GM12878 (cell line): ENCODE measurements around the gene TCF7. TPM values are rescaled to one million over a fixed set of nuclear protein-coding genes. Genes with fewer than 3 reads are reported as not detected.

Experiments used
- ATAC-seq: fragments of 200-7000 bp; cut with Tn5 transposase; 3 replicates; pipeline ENCODE4 v1.9.1; 2020; ENCODE audit warnings: mild to moderate bottlenecking, moderate library complexity
- BruUV-seq: library from RNA; stranded (reverse); fragments of 400-500 nt; replicated peaks from 2 replicates; lab custom pipeline; 2021; lab: Mats Ljungman, UMichigan
- CTCF ChIA-PET: fragments of 300-600 bp; sonication (Branson Sonifier 250); formaldehyde crosslinking; extraction: SDS; loops from one replicate; lab custom pipeline; 2021; ENCODE audit warnings: inconsistent platforms; lab: Yijun Ruan, JAX
- POLR2A ChIA-PET: fragments of 350-600 bp; formaldehyde crosslinking; extraction: SDS; loops from one replicate; lab custom pipeline; 2021; ENCODE audit warnings: inconsistent platforms; lab: Charles Lee
- RAD21 ChIA-PET: fragments of 300-600 bp; sonication (Branson Sonifier 250); formaldehyde crosslinking; loops from one replicate; lab custom pipeline; 2023; ENCODE audit warnings: antibody characterized with exemption; ENCODE audit not compliant: unreplicated experiment; lab: Charles Lee
- SMC1A ChIA-PET: fragments of 300-600 bp; sonication (Branson Sonifier 250); formaldehyde crosslinking; loops from one replicate; lab custom pipeline; 2023; ENCODE audit not compliant: unreplicated experiment, uncharacterized antibody; lab: Charles Lee
- DNase-seq: peaks from one replicate; pipeline ENCODE4 v3.0.0-alpha.2; 2011; ENCODE audit warnings: low read depth, low spot score
- FAIRE-seq: peaks from 3 replicates; lab custom pipeline; 2011; peaks lifted over from hg19 to GRCh38; lab: Jason Lieb, UNC
- H2AFZ ChIP-seq: 2 replicates; pipeline ENCODE4 v1.6.0; 2011; ENCODE audit warnings: low read depth, low read length, control low read depth; ENCODE audit not compliant: control insufficient read depth
- H3K27ac ChIP-seq: 2 replicates; pipeline ENCODE4 v1.5.1; 2011; ENCODE audit warnings: control low read depth; ENCODE audit not compliant: control insufficient read depth, insufficient read depth
- H3K27me3 ChIP-seq, 2 experiments: replicated peaks in 1 of 2; 2 replicates each; pipeline versions ENCODE4 v1.6.0 to v1.6.1; 2011; ENCODE audit warnings: low read length in 1 of 2; ENCODE audit not compliant: control insufficient read depth in 2 of 2, insufficient read depth in 2 of 2
- H3K36me3 ChIP-seq, 2 experiments: 2 replicates each; pipeline ENCODE4 v1.5.1; 2011; ENCODE audit warnings: low read length in 1 of 2; ENCODE audit not compliant: control insufficient read depth in 2 of 2, insufficient read depth in 2 of 2
- H3K4me1 ChIP-seq: 2 replicates; pipeline ENCODE4 v1.6.1; 2011; ENCODE audit warnings: mild to moderate bottlenecking, low read length, moderate library complexity, mixed read lengths; ENCODE audit not compliant: control insufficient read depth, insufficient read depth
- H3K4me2 ChIP-seq: 2 replicates; pipeline ENCODE4 v1.6.0; 2011; ENCODE audit warnings: control low read depth; ENCODE audit not compliant: control insufficient read depth, insufficient read depth
- H3K4me3 ChIP-seq: fragments of 200-600 bp; sonication (generic); 2 replicates; pipeline ENCODE4 v1.5.1; 2016
- H3K79me2 ChIP-seq: 2 replicates; pipeline ENCODE4 v1.6.0; 2011; ENCODE audit warnings: low read length; ENCODE audit not compliant: control insufficient read depth, insufficient read depth
- H3K9ac ChIP-seq: 2 replicates; pipeline ENCODE4 v1.8.0; 2011; ENCODE audit warnings: low read length, control low read depth, mixed read lengths; ENCODE audit not compliant: control insufficient read depth, insufficient read depth
- H3K9me3 ChIP-seq: replicated peaks from 3 replicates; pipeline ENCODE4 v1.5.1; 2011; ENCODE audit warnings: mild to moderate bottlenecking, low read length; ENCODE audit not compliant: control insufficient read depth, insufficient read depth
- H4K20me1 ChIP-seq: 2 replicates; pipeline ENCODE4 v1.6.0; 2011; ENCODE audit not compliant: control insufficient read depth, insufficient read depth
- CBX5 ChIP-seq: sonication (generic); IDR thresholded peaks from 2 replicates; pipeline ENCODE4 v1.6.1; 2016; ENCODE audit warnings: low read depth, moderate library complexity, mild to moderate bottlenecking, inconsistent platforms
- NR2C2 ChIP-seq: IDR thresholded peaks from 2 replicates; pipeline ENCODE4 v1.6.1; 2011; ENCODE audit warnings: borderline replicate concordance, low read depth; ENCODE audit not compliant: control insufficient read depth, insufficient read length
- POLR2AphosphoS5 ChIP-seq: IDR thresholded peaks from 2 replicates; pipeline ENCODE4 v1.6.1; 2011; ENCODE audit warnings: mild to moderate bottlenecking, low read length, inconsistent platforms
- RAD21 ChIP-seq: IDR thresholded peaks from 2 replicates; pipeline ENCODE4 v1.6.1; 2011; ENCODE audit warnings: mild to moderate bottlenecking, low read depth, low read length, moderate library complexity; ENCODE audit not compliant: insufficient read depth
- RELA ChIP-seq: fragments of 450-650 bp; IDR thresholded peaks from 2 replicates; pipeline ENCODE4 v1.8.0; 2014; ENCODE audit warnings: borderline replicate concordance; ENCODE audit not compliant: partially characterized antibody
- SMC3 ChIP-seq: IDR thresholded peaks from 2 replicates; pipeline ENCODE4 v1.6.1; 2011; ENCODE audit warnings: low read length, improper control_type of control experiment, borderline replicate concordance
- SP1 ChIP-seq: IDR thresholded peaks from one replicate; pipeline ENCODE4 v1.6.1; 2011; ENCODE audit warnings: low read depth, low read length
- ZBED1 ChIP-seq: IDR thresholded peaks from 2 replicates; pipeline ENCODE4 v1.6.1; 2016; ENCODE audit warnings: borderline replicate concordance
- WGBS: methylation state at CpG from one replicate; pipeline ENCODE4 v1.1.6; 2016; ENCODE audit warnings: low lambda C conversion rate; ENCODE audit not compliant: insufficient replicate concordance, insufficient coverage; ENCODE audit errors: missing lambda C conversion rate; 5-methylcytosine and 5-hydroxymethylcytosine counted together
- in situ Hi-C: fragments of 300-500 bp; cut with MboI; formaldehyde crosslinking; loops from 9 replicates; pipeline ENCODE4 v1.14.3; 2018; ENCODE audit warnings: mixed read lengths
- intact Hi-C: fragments of 100-400 bp; cut with micrococcal nuclease; formaldehyde crosslinking; loops from one replicate; pipeline ENCODE4 v1.14.2; 2022; ENCODE audit not compliant: unreplicated experiment
- polyA plus RNA-seq, 11 experiments: library from polyadenylated mRNA; depleted of rRNA in 4 of 11; unstranded in 6 of 11; stranded (reverse) in 5 of 11; fragments of >200 nt; fragmentation: Nextera tagmentation in 4 of 11; fragmentation: Illumina TruSeq in 1 of 11; extraction: Ambion mirVana in 4 of 11; extraction: Trizol in 1 of 11; gene quantifications; 1 replicate in 1 of 11; 2 replicates in 10 of 11; pipeline versions ENCODE4 v1.2.1 to v1.2.3, GENCODE V29; 2011 to 2016; ENCODE audit warnings: inconsistent platforms in 2 of 11, missing spikeins in 2 of 11, low read depth in 1 of 11
- total RNA-seq, 4 experiments: library from RNA; depleted of rRNA in 3 of 4; stranded (reverse); fragments of >200 nt in 3 of 4; fragmentation: Illumina TruSeq in 1 of 4; extraction: Trizol in 1 of 4; gene quantifications; 2 replicates each; pipeline versions ENCODE4 v1.2.1 to v1.2.3, GENCODE V29; 2013 to 2021
- TF ChIP-seq, protein P1 (sequence below), 3 experiments: IDR thresholded peaks in 2 of 3; conservative IDR thresholded peaks in 1 of 3; 2 replicates each; pipeline ENCODE4 v1.5.1; 2011; ENCODE audit warnings: low read depth in 3 of 3, low read length in 3 of 3, mild to moderate bottlenecking in 3 of 3, control low read depth in 2 of 3, moderate library complexity in 2 of 3, inconsistent platforms in 1 of 3, mixed read lengths in 1 of 3; ENCODE audit not compliant: control insufficient read depth in 2 of 3, insufficient read depth in 1 of 3; ENCODE audit errors: extremely low read depth in 1 of 3

The TCF7 gene
- total and polyA plus RNA-seq, 10 of the 15 experiments (the other 5 are each of a cell fraction or from before 2014, with no cell fraction given) = 10.0 to 60.2 (median 23.6) TPM

DNA sequence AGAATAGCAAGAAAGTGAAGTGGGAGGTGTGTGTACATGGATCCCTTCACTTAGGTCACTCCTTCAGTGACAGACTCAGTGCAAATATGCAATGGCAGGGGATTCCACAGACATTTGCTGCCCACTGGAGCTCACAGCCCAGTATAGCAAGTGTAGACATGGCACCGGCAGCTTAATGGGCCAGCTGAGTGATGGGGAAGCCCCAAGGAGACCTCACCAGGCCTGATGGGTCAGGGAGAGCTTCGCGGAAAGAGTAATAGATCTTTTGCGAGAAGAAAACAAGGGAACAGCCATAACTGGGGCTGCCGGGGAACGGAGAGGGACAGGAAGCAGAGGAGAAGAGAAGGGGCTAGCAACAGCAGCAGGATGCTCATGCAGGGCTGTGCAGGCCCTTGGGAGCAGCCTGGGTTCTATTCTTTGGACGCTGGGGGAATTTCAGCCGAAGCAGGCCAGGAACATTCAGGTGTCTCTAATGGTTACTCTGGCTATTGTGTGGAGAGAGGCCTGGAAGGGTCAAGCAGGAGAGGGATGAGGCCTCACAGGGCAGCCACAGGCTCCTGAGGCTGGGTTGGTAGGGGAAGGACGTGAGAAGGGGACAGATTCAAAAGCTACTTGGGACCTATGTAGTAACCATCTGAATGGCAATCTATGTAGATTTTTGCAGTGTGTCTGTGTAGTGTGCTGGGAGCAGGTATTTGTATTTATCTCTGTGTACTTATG lies 27.0 kb downstream of the TCF7 start:
- no peak overlapping the region for H2AFZ ChIP-seq
- H3K27ac ChIP-seq = peak overlapping the region; percentile 22
- ChIA-PET POLR2A (interaction anchor here (2.0 to 19.5 kb wide), 6 partner anchors 9 to 101 kb away, joined by 4 to 291 read pairs (median 15); partner anchors contain the start of gene TCF7), SMC1A (interaction anchor here (0.9 to 21.6 kb wide), 10 partner anchors 9 to 156 kb away, joined by 3 to 441 read pairs (median 14); no protein-coding TSS in a partner anchor), RAD21 (interaction anchor here (0.8 to 12.6 kb wide), 7 partner anchors 9 to 243 kb away, joined by 3 to 200 read pairs (median 34); partner anchors contain the start of gene TCF7), CTCF (interaction anchor here (0.8 to 24.1 kb wide), 14 partner anchors 9 to 172 kb away, joined by 3 to 792 read pairs (median 14); partner anchors contain the start of gene TCF7)
- H3K9ac ChIP-seq = no peak overlapping the region
- H3K4me3 ChIP-seq = no peak overlapping the region
- no peak for FAIRE-seq
- H3K4me2 ChIP-seq = no peak overlapping the region
- intact Hi-C loops = no loop called here
- DNase-seq = no peak
- TF ChIP-seq RELA = no peak
- TF ChIP-seq, protein P1, sequence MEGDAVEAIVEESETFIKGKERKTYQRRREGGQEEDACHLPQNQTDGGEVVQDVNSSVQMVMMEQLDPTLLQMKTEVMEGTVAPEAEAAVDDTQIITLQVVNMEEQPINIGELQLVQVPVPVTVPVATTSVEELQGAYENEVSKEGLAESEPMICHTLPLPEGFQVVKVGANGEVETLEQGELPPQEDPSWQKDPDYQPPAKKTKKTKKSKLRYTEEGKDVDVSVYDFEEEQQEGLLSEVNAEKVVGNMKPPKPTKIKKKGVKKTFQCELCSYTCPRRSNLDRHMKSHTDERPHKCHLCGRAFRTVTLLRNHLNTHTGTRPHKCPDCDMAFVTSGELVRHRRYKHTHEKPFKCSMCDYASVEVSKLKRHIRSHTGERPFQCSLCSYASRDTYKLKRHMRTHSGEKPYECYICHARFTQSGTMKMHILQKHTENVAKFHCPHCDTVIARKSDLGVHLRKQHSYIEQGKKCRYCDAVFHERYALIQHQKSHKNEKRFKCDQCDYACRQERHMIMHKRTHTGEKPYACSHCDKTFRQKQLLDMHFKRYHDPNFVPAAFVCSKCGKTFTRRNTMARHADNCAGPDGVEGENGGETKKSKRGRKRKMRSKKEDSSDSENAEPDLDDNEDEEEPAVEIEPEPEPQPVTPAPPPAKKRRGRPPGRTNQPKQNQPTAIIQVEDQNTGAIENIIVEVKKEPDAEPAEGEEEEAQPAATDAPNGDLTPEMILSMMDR (IDR thresholded peaks at IDR 0.05 in 2 of 3, conservative IDR thresholded peaks at IDR 0.05 in 1 of 3; ENCODE audit: control insufficient read depth in 2 of 3, extremely low read depth in 1 of 3, insufficient read depth in 1 of 3, low read depth in 3 of 3, low read length in 3 of 3) = peak; percentile 32 to 44 (median 37); a peak in 3 of 6 replicates
- TF ChIP-seq NR2C2 = no peak
- no peak for TF ChIP-seq SP1
- no peak for TF ChIP-seq ZBED1
- peak; percentile 48 for TF ChIP-seq RAD21
- TF ChIP-seq CBX5 = no peak
- peak; percentile 40; the same call in 1 of the 2 replicates for TF ChIP-seq SMC3
- peak; percentile 30 for TF ChIP-seq POLR2AphosphoS5
- H3K9me3 ChIP-seq = no peaks in the 10 kb centered on the region
- no peaks in the 10 kb centered on the region for H4K20me1 ChIP-seq
- H3K27me3 ChIP-seq = no peaks in the 10 kb centered on the region
- in situ Hi-C loops = no loop called here
- H3K4me1 ChIP-seq = peaks cover 47% of the 10 kb centered on the region
- ATAC-seq = peak; percentile 7
- 72% methylated on average over 9 of the region's 9 CpGs for WGBS
- peaks cover 33 to 49% of the 10 kb centered on the region in 2 experiments for H3K36me3 ChIP-seq
- peaks cover 12% of the 10 kb centered on the region for H3K79me2 ChIP-seq
- BruUV-seq = no TSS peak
